HFFc6 (cell line): ENCODE measurements around the gene SLC52A3. TPM values are rescaled to one million over a fixed set of nuclear protein-coding genes. Genes with fewer than 3 reads are reported as not detected.
"Not testable (repeated sequence)": the region's sequence is repeated elsewhere in the genome, so short reads cannot be mapped to it uniquely, and the experiment has no call there.

ENCODE experiments used
- DNase-seq: peaks from one replicate; pipeline ENCODE4 v3.0.0-alpha.2; 2018
- H3K27ac Mint-ChIP-seq: 2 replicates; pipeline ENCODE4 v1.8.0; 2020; ENCODE audit warnings: mild to moderate bottlenecking, mixed read lengths
- H3K27me3 Mint-ChIP-seq: 2 replicates; pipeline ENCODE4 v1.8.0; 2021; ENCODE audit warnings: mild to moderate bottlenecking, moderate library complexity, mixed read lengths; ENCODE audit not compliant: insufficient read depth
- H3K36me3 Mint-ChIP-seq: 2 replicates; pipeline ENCODE4 v1.8.0; 2021; ENCODE audit warnings: low read depth, mixed read lengths
- H3K4me1 Mint-ChIP-seq: 2 replicates; pipeline ENCODE4 v1.8.0; 2020; ENCODE audit warnings: low read depth, mixed read lengths
- H3K4me3 Mint-ChIP-seq: 2 replicates; pipeline ENCODE4 v1.8.0; 2020; ENCODE audit warnings: mild to moderate bottlenecking, moderate library complexity, mixed read lengths
- H3K9me3 Mint-ChIP-seq: 2 replicates; pipeline ENCODE4 v1.8.0; 2020; ENCODE audit warnings: mild to moderate bottlenecking, mixed read lengths
- CTCF ChIP-seq: fragments of 200-600 bp; sonication (generic); IDR thresholded peaks from 2 replicates; pipeline ENCODE4 v1.5.0; 2021; ENCODE audit warnings: antibody characterized with exemption, mild to moderate bottlenecking
- total RNA-seq, 6 experiments: library from RNA; stranded (reverse); fragmentation: NEBNext Ultra II Directional; extraction: Animal tissue kit (Norgen Biotek cat#: 25700); gene quantifications; 2 replicates in 1 of 6; 3 replicates in 5 of 6; pipeline ENCODE4 v1.2.3, GENCODE V29; 2021

Gene SLC52A3
- total RNA-seq, 6 experiments from 2014 or later, result 0.05 to 0.07 TPM; not detected in 4

- Mint-ChIP-seq H3K4me1 (no peaks in the 10 kb centered on the region), H3K36me3 (peaks cover 5% of the 10 kb centered on the region; the same call in 1 of the 2 replicates), H3K27me3 (peaks cover 13% of the 10 kb centered on the region), H3K27ac (no peak overlapping the region), H3K9me3 (peaks cover 20% of the 10 kb centered on the region), H3K4me3 (no peak overlapping the region)
- DNase-seq, result no peak
- no peak for TF ChIP-seq CTCF
Observed at GRCh38 chr20:805713-806112, 37.4 kb upstream of the SLC52A3 start.

- Mint-ChIP-seq H3K4me3 (no peak overlapping the region), H3K27ac (no peak overlapping the region), H3K9me3 (peaks cover 19% of the 10 kb centered on the region), H3K36me3 (peaks cover 5% of the 10 kb centered on the region; the same call in 1 of the 2 replicates), H3K27me3 (peaks cover 19% of the 10 kb centered on the region), H3K4me1 (no peaks in the 10 kb centered on the region)
- TF ChIP-seq CTCF, result no peak
- no peak for DNase-seq
Observed at GRCh38 chr20:801678-802077, 33.4 kb upstream of the SLC52A3 start.

- not testable (repeated sequence) for H3K4me3 Mint-ChIP-seq, H3K27ac Mint-ChIP-seq, H3K36me3 Mint-ChIP-seq, H3K4me1 Mint-ChIP-seq, DNase-seq
- Mint-ChIP-seq H3K27me3 (peaks cover 19% of the 10 kb centered on the region), H3K9me3 (peaks cover 11% of the 10 kb centered on the region)
Observed at GRCh38 chr20:800026-800425, 31.7 kb upstream of the SLC52A3 start.

GRCh38 chr20:798746-799145, 30.4 kb upstream of the SLC52A3 start:
- H3K27me3 Mint-ChIP-seq, result peaks cover 21% of the 10 kb centered on the region
- not testable (repeated sequence) for H3K36me3 Mint-ChIP-seq, H3K9me3 Mint-ChIP-seq, DNase-seq, H3K4me3 Mint-ChIP-seq, H3K4me1 Mint-ChIP-seq, H3K27ac Mint-ChIP-seq

- H3K27me3 Mint-ChIP-seq, result peaks cover 28% of the 10 kb centered on the region
- H3K4me1 Mint-ChIP-seq, result no peaks in the 10 kb centered on the region
- no peak for DNase-seq
- H3K9me3 Mint-ChIP-seq, result 0 out of 2 replicates have a peak, but pooled peaks cover 1% of the 10 kb centered on the region
- no peak overlapping the region for H3K4me3 Mint-ChIP-seq
- no peak overlapping the region for H3K27ac Mint-ChIP-seq
- H3K36me3 Mint-ChIP-seq, result no peaks in the 10 kb centered on the region
- no peak for TF ChIP-seq CTCF
Observed at GRCh38 chr20:796921-797320, 28.6 kb upstream of the SLC52A3 start.

- Mint-ChIP-seq H3K36me3 (no peaks in the 10 kb centered on the region), H3K4me1 (no peaks in the 10 kb centered on the region), H3K9me3 (0 out of 2 replicates have a peak, but pooled peaks cover 4% of the 10 kb centered on the region), H3K27me3 (peaks cover 16% of the 10 kb centered on the region), H3K27ac (no peak overlapping the region), H3K4me3 (no peak overlapping the region)
- no peak for DNase-seq
- no peak for TF ChIP-seq CTCF
Observed at GRCh38 chr20:792248-792647, 23.9 kb upstream of the SLC52A3 start.

- no peak overlapping the region for H3K4me3 Mint-ChIP-seq
- H3K27ac Mint-ChIP-seq, result no peak overlapping the region
- no peaks in the 10 kb centered on the region for H3K4me1 Mint-ChIP-seq
- TF ChIP-seq CTCF, result no peak
- 0 out of 2 replicates have a peak, but pooled peaks cover 4% of the 10 kb centered on the region for H3K9me3 Mint-ChIP-seq
- no peaks in the 10 kb centered on the region for H3K36me3 Mint-ChIP-seq
- H3K27me3 Mint-ChIP-seq, result peaks cover 24% of the 10 kb centered on the region
- DNase-seq, result no peak
Observed at GRCh38 chr20:791056-791455, 22.8 kb upstream of the SLC52A3 start.
